Measurements from ENCODE around the gene ZNF358. TPM values are rescaled to one million over a fixed set of nuclear protein-coding genes. Genes with fewer than 3 reads are reported as not detected.

Gene ZNF358
- total and polyA plus RNA-seq, 5 donors: 101 to 143 (median 119) TPM

DNA sequence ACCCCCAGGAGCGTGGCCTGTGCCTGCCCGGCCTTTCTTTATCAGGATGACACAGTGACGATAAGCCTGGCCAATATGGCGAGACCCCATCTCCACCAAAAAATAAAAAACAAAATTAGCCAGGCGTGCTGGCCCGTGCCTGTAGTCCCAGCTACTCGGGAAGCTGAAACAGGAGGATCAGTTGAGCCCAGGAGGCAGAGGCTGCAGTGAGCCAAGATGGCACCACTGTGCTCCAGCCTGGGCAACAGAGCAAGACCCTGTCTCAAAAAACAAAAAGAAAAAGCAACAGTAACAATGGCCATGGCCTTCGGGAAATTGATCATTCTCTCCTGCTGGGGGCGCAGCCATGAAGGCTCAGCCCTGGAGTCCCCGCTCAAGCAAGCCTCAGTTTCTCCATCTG lies 38.1 kb upstream of the ZNF358 start:
- DNase-seq (no peak), ATAC-seq (no peak)
- Histone ChIP-seq H3K4me1 (ENCODE audit: control insufficient read depth, insufficient read depth, low read length) (no peaks in the 10 kb centered on the region), H3K4me3 (ENCODE audit: low read length) (no peak overlapping the region), H3K27ac (ENCODE audit: low read length) (no peak overlapping the region), H3K27me3 (ENCODE audit: control insufficient read depth, insufficient read depth) (no peaks in the 10 kb centered on the region), H3K9me3 (ENCODE audit: control insufficient read depth, low read length) (no peaks in the 10 kb centered on the region)
- intact Hi-C loops (cut with DNase I): no loop called here
- 88% methylated on average over 10 of the region's 10 CpGs for WGBS

DNA sequence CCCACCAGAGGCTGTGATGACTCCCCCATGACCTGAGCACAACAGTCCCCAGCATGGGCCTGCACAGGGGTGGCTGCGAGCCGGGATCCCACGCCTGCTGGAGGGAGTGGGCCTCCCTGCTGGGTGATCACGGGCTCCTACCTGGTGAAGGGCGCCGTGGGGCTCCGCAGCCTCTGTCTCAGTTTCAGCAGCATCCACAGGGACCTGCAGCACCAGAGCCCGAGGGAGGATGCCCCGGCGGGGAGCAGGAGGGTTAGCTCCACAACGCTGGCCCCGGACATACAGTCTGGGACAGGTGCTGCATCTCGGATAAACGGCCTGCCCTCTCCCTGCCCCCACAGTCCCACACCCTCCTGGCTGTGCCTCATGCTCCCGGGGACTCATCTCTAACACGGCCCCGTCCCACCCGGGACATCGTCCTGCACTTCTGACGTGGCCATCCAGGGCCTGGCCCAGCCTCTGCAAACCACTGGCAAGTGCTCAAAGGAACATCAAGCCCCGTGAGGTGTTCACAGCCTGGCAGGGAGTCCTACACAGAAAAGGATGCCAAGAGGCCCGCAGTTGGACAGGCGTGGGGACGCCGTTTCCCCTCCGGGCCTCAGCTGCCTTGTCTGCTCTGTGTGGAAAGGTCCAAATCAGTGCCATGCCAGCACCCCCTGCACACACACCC lies 37.6 kb upstream of the ZNF358 start:
- no peak overlapping the region for H3K4me3 ChIP-seq (ENCODE audit: low read length)
- WGBS: 69% methylated on average over 26 of the region's 26 CpGs
- intact Hi-C loops (cut with DNase I): no loop called here
- DNase-seq: no peak
- H3K4me1 ChIP-seq (ENCODE audit: control insufficient read depth, insufficient read depth, low read length): peaks cover 2% of the 10 kb centered on the region
- no peaks in the 10 kb centered on the region for H3K27me3 ChIP-seq (ENCODE audit: control insufficient read depth, insufficient read depth)
- H3K9me3 ChIP-seq (ENCODE audit: control insufficient read depth, low read length): no peaks in the 10 kb centered on the region
- ATAC-seq: no peak
- H3K27ac ChIP-seq (ENCODE audit: low read length): no peak overlapping the region

DNA sequence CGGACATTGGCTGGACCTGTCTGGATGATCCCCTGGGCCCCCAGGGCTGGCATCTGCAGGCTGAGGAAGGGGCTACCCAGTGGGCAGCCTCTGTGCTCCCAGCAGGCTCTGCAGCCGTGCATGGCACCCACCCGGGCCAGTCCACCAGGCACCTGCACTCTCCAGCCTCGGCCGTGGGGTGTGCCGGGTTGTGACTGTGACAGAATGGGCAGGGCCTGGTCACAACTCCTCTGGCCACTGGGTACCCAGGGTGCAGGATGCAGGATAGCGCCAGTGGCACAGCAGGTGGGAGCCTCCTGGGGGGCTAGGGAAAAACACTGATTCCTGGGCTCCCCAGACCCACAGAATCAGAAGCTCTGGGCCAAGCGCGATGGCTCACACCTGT lies 37.1 kb upstream of the ZNF358 start:
- intact Hi-C loops (cut with DNase I): no loop called here
- no peak overlapping the region for H3K4me3 ChIP-seq (ENCODE audit: low read length)
- 86% methylated on average over 9 of the region's 9 CpGs for WGBS
- H3K27ac ChIP-seq (ENCODE audit: low read length): no peak overlapping the region
- H3K9me3 ChIP-seq (ENCODE audit: control insufficient read depth, low read length): no peaks in the 10 kb centered on the region
- DNase-seq (no peak), ATAC-seq (no peak)
- no peaks in the 10 kb centered on the region for H3K27me3 ChIP-seq (ENCODE audit: control insufficient read depth, insufficient read depth)
- peaks cover 2% of the 10 kb centered on the region for H3K4me1 ChIP-seq (ENCODE audit: control insufficient read depth, insufficient read depth, low read length)

DNA sequence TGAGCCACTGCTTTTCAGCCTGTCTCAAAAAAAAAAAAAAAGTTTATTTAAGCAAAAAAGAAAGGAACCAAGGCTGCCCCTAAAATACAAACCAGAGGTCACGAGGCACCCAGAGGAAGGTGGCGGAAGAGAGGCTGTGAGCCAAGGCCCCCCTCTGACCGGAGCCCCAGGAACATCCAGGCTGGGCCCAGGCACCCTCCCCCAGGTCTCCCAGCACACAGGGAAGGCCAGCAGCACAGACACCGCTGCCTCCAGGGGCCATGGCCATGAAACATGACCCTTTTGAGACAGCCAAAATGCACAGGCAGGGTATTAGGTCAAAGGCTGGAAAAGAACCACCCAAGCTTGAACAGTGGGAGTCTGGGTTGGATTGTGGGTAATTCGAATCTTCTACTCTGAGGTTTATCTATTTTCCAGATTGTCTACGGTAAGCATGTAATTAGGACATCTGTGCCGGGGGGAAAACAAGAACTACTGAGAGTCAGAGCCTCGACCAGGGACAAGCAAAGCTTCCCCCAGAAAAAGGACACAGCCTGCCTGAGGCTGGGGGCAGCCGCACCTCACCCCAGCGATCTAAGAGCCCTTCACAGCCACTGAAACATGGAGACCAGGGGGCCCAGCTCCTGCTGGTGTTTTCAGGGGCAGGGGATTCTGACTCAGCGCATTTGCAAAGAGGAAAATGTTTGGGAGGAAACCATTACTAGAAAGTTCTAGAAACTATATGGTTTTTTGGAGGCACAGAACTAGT lies 35.5 kb upstream of the ZNF358 start:
- Histone ChIP-seq H3K27me3 (ENCODE audit: control insufficient read depth, insufficient read depth) (no peaks in the 10 kb centered on the region), H3K27ac (ENCODE audit: low read length) (no peak overlapping the region), H3K9me3 (ENCODE audit: control insufficient read depth, low read length) (no peaks in the 10 kb centered on the region), H3K4me3 (ENCODE audit: low read length) (no peak overlapping the region), H3K4me1 (ENCODE audit: control insufficient read depth, insufficient read depth, low read length) (peaks cover 2% of the 10 kb centered on the region)
- ATAC-seq (no peak), DNase-seq (no peak)
- intact Hi-C loops (cut with DNase I): no loop called here
- 67% methylated on average over 11 of the region's 11 CpGs for WGBS

DNA sequence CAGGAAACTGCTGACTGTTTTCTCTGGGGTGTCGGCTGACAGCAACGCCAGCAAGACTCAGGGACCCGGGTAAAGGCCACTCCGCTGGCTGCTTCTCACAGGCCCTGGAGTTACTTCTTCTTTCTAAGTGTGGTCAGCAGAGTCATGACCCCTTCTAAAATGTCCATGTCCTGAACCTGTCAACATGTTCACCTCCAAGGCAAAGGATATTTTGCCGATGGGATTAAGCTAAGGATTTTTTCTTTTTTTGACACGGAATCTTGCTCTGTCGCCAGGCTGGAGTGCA lies 35.0 kb upstream of the ZNF358 start:
- no peaks in the 10 kb centered on the region for H3K9me3 ChIP-seq (ENCODE audit: control insufficient read depth, low read length)
- no peak overlapping the region for H3K4me3 ChIP-seq (ENCODE audit: low read length)
- intact Hi-C loops (cut with DNase I): no loop called here
- no peak overlapping the region for H3K27ac ChIP-seq (ENCODE audit: low read length)
- peaks cover 2% of the 10 kb centered on the region for H3K4me1 ChIP-seq (ENCODE audit: control insufficient read depth, insufficient read depth, low read length)
- DNase-seq (peak in 1 of 3 donors; percentile 72), ATAC-seq (no peak)
- 82% methylated on average over 7 of the region's 7 CpGs for WGBS
- H3K27me3 ChIP-seq (ENCODE audit: control insufficient read depth, insufficient read depth): no peaks in the 10 kb centered on the region

DNA sequence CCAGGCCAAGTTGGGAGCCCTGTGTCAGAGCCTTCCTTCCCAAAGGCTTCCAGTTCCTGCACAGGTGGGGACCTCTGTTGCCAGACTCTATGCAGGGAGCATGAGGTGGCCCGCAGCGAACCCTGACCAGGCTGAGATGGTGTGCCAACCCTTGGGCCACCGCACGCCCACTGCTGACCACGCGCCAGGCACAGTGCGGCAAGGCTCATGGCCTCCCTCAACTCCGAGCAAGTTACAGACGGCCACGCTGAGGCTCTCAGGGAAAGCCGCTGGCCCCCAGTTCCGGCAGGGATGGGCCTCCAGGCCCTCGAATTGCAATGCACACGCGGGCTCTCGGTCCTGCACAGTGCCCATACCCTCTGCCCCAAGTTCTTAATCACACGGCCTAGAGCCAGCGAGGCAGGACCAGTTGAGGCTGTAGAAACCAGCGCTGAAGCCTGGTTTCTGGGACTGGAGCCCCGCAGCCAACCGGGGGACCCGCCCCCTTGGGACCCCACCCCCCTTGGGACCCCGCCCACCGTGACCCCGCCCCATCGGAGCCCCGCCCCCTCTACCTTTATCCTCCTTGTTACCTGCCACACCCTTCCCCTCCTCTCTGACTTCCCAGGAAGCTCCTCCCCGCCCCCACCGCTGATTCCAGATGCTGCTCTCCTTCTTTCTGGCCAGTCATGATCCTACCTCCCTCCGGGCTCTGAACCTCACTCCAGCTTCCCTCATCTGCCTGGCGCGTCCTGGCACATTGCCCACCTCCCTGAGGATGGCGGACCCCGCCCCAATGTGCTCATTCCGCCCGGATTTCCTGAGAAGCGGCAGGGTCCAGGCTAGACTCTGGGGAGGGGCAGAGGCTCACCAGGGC lies 33.1 kb upstream of the ZNF358 start:
- intact Hi-C loops (cut with DNase I): no loop called here
- H3K27ac ChIP-seq (ENCODE audit: low read length): no peak overlapping the region
- no peaks in the 10 kb centered on the region for H3K9me3 ChIP-seq (ENCODE audit: control insufficient read depth, low read length)
- no peak overlapping the region for H3K4me3 ChIP-seq (ENCODE audit: low read length)
- 34% methylated on average over 37 of the region's 37 CpGs for WGBS
- no peaks in the 10 kb centered on the region for H3K27me3 ChIP-seq (ENCODE audit: control insufficient read depth, insufficient read depth)
- H3K4me1 ChIP-seq (ENCODE audit: control insufficient read depth, insufficient read depth, low read length): peaks cover 2% of the 10 kb centered on the region
- DNase-seq (peak; percentile 74 to 87 (median 77)), ATAC-seq (peak; percentile 49 to 73)

DNA sequence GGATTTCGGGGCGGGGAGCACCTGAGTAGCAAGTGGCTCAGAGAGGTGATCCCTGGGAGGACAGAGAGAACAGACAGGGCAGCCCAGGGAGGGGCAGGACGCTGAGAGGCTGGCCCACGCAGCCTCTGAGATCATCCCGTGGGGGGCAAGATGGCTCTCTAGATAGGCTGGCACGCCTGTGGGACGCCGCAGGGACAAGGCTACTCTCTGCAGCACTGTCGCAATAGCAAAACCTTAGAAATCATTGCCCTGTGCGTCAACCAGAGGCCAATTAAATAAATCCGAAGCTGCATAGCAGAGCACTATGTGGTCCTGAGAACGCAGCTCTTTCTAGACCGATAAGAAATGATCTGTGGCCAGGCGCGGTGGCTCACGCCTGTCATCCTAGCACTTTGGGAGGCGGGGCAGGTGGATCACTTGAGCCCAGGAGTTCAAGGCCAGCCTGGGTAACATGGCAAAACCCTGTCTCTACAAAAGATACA lies 32.1 kb upstream of the ZNF358 start:
- no peak overlapping the region for H3K4me3 ChIP-seq (ENCODE audit: low read length)
- WGBS: 79% methylated on average over 17 of the region's 17 CpGs
- intact Hi-C loops (cut with DNase I): no loop called here
- no peaks in the 10 kb centered on the region for H3K27me3 ChIP-seq (ENCODE audit: control insufficient read depth, insufficient read depth)
- no peaks in the 10 kb centered on the region for H3K9me3 ChIP-seq (ENCODE audit: control insufficient read depth, low read length)
- peaks cover 2% of the 10 kb centered on the region for H3K4me1 ChIP-seq (ENCODE audit: control insufficient read depth, insufficient read depth, low read length)
- peak in 1 of 2 donors; percentile 9 for ATAC-seq
- DNase-seq: peak in 1 of 3 donors; percentile 30
- no peak overlapping the region for H3K27ac ChIP-seq (ENCODE audit: low read length)

DNA sequence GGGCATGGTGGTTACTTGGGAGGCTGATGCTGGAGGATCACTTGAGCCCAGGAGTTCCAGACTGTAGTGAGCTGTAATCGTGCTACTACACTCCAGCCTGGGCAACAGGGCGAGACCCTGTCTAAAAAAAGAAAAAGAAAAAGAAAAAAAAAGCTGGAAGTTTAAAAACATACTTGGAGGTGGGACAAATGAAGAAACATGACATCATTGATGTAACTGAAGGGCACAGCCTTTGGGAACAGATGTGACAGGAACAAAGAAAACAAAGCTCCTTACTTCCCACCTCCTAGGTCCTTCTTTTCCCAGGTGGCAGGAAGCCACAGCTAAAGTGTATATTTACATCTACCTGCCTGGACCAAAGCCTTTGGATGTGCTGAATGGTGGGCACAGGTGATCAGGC lies 29.0 kb upstream of the ZNF358 start:
- intact Hi-C loops (cut with DNase I): no loop called here
- ATAC-seq (no peak), DNase-seq (no peak)
- Histone ChIP-seq H3K4me3 (ENCODE audit: low read length) (no peak overlapping the region), H3K27ac (ENCODE audit: low read length) (no peak overlapping the region), H3K4me1 (ENCODE audit: control insufficient read depth, insufficient read depth, low read length) (peaks cover 2% of the 10 kb centered on the region), H3K27me3 (ENCODE audit: control insufficient read depth, insufficient read depth) (no peaks in the 10 kb centered on the region), H3K9me3 (ENCODE audit: control insufficient read depth, low read length) (no peaks in the 10 kb centered on the region)
- 70% methylated on average over 2 of the region's 2 CpGs for WGBS

DNA sequence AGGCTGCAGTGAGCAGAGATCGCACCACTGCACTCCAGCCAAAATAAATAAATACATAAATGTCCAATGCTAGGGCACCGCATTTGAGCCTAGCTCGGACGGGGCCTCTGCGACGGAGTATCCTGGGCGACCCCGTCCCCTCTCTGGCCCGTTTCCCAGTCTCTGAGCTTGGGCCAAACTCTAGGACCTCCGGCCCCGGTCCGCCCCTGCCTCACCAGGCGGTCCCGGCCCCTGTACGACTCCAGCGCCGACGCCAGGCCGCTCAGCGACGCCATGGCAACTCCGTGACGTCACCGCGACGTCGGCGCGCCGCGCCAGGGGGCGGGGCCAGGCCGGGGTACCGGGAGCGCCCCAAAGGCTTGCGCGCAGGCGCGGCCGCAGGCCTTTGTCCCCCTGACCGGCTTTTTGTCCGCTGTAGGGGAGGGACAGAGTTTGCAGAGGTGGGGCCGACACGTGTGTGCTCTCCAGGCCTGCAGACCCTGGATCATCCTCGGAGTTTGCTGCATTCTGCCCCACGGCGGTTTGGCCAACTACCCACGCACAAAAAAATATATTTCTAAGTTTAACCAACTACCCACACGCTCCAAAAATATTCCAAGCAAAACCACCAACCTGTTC lies 27.1 kb upstream of the ZNF358 start, which contains the start of gene PEX11G:
Gene PEX11G (minus strand): TSS at position 300 of the 618 bp plus-strand sequence. CDS start 25 bp downstream, at position 275.
- peak within 1 kb of the TSS; percentile 64 for H3K4me3 ChIP-seq (ENCODE audit: low read length)
- DNase-seq (peak; percentile 93 to 98 (median 98)), ATAC-seq (peak; percentile 96 to 98)
- H3K27ac ChIP-seq (ENCODE audit: low read length): peak within 1 kb of the TSS; percentile 78
- H3K9me3 ChIP-seq (ENCODE audit: control insufficient read depth, low read length): no peaks in the 10 kb centered on the region
- H3K27me3 ChIP-seq (ENCODE audit: control insufficient read depth, insufficient read depth): no peaks in the 10 kb centered on the region
- H3K4me1 ChIP-seq (ENCODE audit: control insufficient read depth, insufficient read depth, low read length): no peaks in the 10 kb centered on the region
- WGBS: under 1% methylated on average over 49 of the region's 49 CpGs
- intact Hi-C loops (cut with DNase I): no loop called here

DNA sequence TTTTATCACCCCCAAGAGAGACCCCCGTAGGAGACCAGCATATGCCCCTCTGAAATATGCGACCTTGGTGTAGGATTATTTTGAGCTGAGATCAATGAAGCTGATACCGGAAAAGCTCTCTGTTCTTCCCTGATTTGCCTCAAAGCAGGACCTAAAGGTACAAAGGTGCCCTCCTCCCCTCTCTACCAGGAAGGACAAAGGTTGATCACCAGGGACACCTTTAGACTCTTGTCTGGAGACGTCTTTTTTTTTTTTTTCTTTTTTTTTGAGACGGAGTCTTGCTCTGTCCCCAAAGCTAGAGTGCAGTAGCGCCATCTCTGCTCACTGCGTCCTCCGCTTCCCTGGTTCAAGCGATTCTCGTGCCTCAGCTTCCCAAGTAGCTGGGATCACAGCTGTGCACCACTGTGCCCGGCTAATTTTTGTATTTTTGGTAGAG lies 26.3 kb upstream of the ZNF358 start:
- ATAC-seq: no peak

More for the DNA sequence above, 26.3 kb upstream of the ZNF358 start:
- Histone ChIP-seq H3K27ac (ENCODE audit: low read length) (no peak overlapping the region), H3K4me1 (ENCODE audit: control insufficient read depth, insufficient read depth, low read length) (peaks cover 2% of the 10 kb centered on the region), H3K4me3 (ENCODE audit: low read length) (no peak overlapping the region), H3K9me3 (ENCODE audit: control insufficient read depth, low read length) (no peaks in the 10 kb centered on the region), H3K27me3 (ENCODE audit: control insufficient read depth, insufficient read depth) (no peaks in the 10 kb centered on the region)
- 80% methylated on average over 11 of the region's 11 CpGs for WGBS
- intact Hi-C loops (cut with DNase I): no loop called here
- DNase-seq: no peak

Data from right cardiac atrium (tissue), 5 donors.